Measurements from ENCODE around the gene ALG1. TPM values are rescaled to one million over a fixed set of nuclear protein-coding genes. Genes with fewer than 3 reads are reported as not detected.

Gene ALG1
- total RNA-seq, 4 donors from 2014 or later = 15.9 to 25.5 (median 22.9) TPM

- TF ChIP-seq POLR2A (IDR thresholded peaks at IDR 0.05) (no peak), EP300 (IDR thresholded peaks at IDR 0.05) (no peak)
- TF ChIP-seq, protein P1, sequence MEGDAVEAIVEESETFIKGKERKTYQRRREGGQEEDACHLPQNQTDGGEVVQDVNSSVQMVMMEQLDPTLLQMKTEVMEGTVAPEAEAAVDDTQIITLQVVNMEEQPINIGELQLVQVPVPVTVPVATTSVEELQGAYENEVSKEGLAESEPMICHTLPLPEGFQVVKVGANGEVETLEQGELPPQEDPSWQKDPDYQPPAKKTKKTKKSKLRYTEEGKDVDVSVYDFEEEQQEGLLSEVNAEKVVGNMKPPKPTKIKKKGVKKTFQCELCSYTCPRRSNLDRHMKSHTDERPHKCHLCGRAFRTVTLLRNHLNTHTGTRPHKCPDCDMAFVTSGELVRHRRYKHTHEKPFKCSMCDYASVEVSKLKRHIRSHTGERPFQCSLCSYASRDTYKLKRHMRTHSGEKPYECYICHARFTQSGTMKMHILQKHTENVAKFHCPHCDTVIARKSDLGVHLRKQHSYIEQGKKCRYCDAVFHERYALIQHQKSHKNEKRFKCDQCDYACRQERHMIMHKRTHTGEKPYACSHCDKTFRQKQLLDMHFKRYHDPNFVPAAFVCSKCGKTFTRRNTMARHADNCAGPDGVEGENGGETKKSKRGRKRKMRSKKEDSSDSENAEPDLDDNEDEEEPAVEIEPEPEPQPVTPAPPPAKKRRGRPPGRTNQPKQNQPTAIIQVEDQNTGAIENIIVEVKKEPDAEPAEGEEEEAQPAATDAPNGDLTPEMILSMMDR (IDR thresholded peaks at IDR 0.05) = no peak
- 89 to 91% methylated on average over 7 to 8 of the region's 8 CpGs for WGBS, 2 donors
- peaks cover 0 to 57% (median 0%) of the 10 kb centered on the region in 3 donors for H3K36me3 ChIP-seq
- no peaks in the 10 kb centered on the region for H3K27me3 ChIP-seq
- peaks cover 0 to 6% (median 0%) of the 10 kb centered on the region in 4 donors for H3K4me1 ChIP-seq
- no peak overlapping the region for H3K27ac ChIP-seq
- H3K4me3 ChIP-seq = no peak overlapping the region
- no peak for DNase-seq (ENCODE audit: low spot score in 2 of 2)
- no peaks in the 10 kb centered on the region for H3K9me3 ChIP-seq
These were observed 45.0 kb upstream of the ALG1 start for GRCh38 chr16:5026664-5027063.

- no peak for DNase-seq (ENCODE audit: low spot score in 2 of 2)
- H3K4me1 ChIP-seq = peaks cover 0 to 6% (median 0%) of the 10 kb centered on the region in 4 donors
- no peaks in the 10 kb centered on the region for H3K27me3 ChIP-seq
- peaks cover 0 to 58% (median 0%) of the 10 kb centered on the region in 3 donors for H3K36me3 ChIP-seq
- WGBS, 2 donors = 91 to 95% methylated on average over 5 to 6 of the region's 7 CpGs
- no peak overlapping the region for H3K4me3 ChIP-seq
- no peaks in the 10 kb centered on the region for H3K9me3 ChIP-seq
- no peak overlapping the region for H3K27ac ChIP-seq
- TF ChIP-seq EP300 (IDR thresholded peaks at IDR 0.05) (no peak), POLR2A (IDR thresholded peaks at IDR 0.05) (no peak)
- TF ChIP-seq, protein P1 (IDR thresholded peaks at IDR 0.05) = no peak
These were observed 44.6 kb upstream of the ALG1 start for GRCh38 chr16:5027086-5027485.

GRCh38 chr16:5027575-5028235 lies 43.9 kb upstream of the ALG1 start:
- Histone ChIP-seq H3K27ac (no peak overlapping the region), H3K4me3 (no peak overlapping the region), H3K36me3 (peaks cover 0 to 58% (median 0%) of the 10 kb centered on the region in 3 donors), H3K27me3 (no peaks in the 10 kb centered on the region), H3K9me3 (no peaks in the 10 kb centered on the region), H3K4me1 (peaks cover 0 to 10% (median 3%) of the 10 kb centered on the region in 4 donors)
- WGBS, 2 donors = 92 to 95% methylated on average over 29 to 32 of the region's 32 CpGs
- DNase-seq (ENCODE audit: low spot score in 2 of 2) = no peak
- TF ChIP-seq, protein P1 (IDR thresholded peaks at IDR 0.05) = no peak
- TF ChIP-seq EP300 (IDR thresholded peaks at IDR 0.05) (no peak), POLR2A (IDR thresholded peaks at IDR 0.05) (no peak)

DNA sequence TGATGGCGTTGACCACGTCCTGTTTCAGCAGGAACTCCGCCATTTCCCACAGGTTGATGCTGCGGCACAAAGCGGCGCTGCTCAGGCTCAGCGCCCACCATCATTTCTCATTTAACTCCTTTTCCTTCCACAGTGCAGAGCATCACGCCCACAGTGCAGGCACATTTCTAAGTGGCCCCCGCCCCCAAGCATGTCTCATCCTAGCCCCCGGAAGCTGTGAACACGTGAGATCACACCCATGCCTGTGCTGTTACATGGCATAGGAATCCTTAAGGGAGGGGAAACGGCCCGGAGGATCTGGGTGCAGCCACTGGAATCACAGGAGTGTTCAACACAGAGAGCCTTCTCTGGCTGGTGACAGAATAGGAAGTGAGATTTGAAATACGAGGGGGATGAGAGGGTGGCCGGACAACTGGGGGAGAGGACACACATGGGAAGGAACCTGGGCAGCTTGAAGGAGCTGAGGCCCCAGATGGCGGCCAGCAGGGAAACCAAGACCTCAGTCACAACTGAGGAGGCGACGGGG lies 42.6 kb upstream of the ALG1 start:
- 92 to 93% methylated on average over 18 of the region's 18 CpGs for WGBS, 2 donors
- no peak for DNase-seq (ENCODE audit: low spot score in 2 of 2)

More for the DNA sequence above, 42.6 kb upstream of the ALG1 start:
- Histone ChIP-seq H3K27me3 (no peaks in the 10 kb centered on the region), H3K27ac (no peak overlapping the region), H3K4me1 (peaks cover 0 to 17% (median 6%) of the 10 kb centered on the region in 4 donors), H3K9me3 (no peaks in the 10 kb centered on the region), H3K36me3 (peaks cover 0 to 58% (median 0%) of the 10 kb centered on the region in 3 donors), H3K4me3 (no peak overlapping the region)
- TF ChIP-seq POLR2A (IDR thresholded peaks at IDR 0.05) (no peak), EP300 (IDR thresholded peaks at IDR 0.05) (no peak)
- TF ChIP-seq, protein P1 (IDR thresholded peaks at IDR 0.05) = no peak
